Measurements from ENCODE around the gene HAPSTR1. TPM values are rescaled to one million over a fixed set of nuclear protein-coding genes. Genes with fewer than 3 reads are reported as not detected.
"Not testable (repeated sequence)": the region's sequence is repeated elsewhere in the genome, so short reads cannot be mapped to it uniquely, and the experiment has no call there.

Gene HAPSTR1, protein sequence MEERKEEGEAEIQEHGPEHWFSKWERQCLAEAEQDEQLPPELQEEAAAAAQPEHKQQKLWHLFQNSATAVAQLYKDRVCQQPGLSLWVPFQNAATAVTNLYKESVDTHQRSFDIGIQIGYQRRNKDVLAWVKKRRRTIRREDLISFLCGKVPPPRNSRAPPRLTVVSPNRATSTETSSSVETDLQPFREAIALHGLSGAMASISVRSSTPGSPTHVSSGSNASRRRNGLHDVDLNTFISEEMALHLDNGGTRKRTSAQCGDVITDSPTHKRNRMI
- total RNA-seq: 10 to 100 TPM; 60.0 to 84.1 (median 76.3) TPM
- 10 to 100 TPM in 1 of 3 donors, 1 to 10 TPM in 2; 7.3 to 15.0 (median 8.4) TPM for polyA plus RNA-seq
- long read RNA-seq, donor 1, full-length matches to known transcripts: 5 of 5 reads
- long read RNA-seq, donor 1, partial matches to known transcripts: 0 of 5 reads
- long read RNA-seq, donor 1, other reads (novel, unspliced or antisense): 0 of 5 reads
- long read RNA-seq, donor 2, full-length matches to known transcripts: 9 of 9 reads
- long read RNA-seq, donor 2, partial matches to known transcripts: 0 of 9 reads
- long read RNA-seq, donor 2, other reads (novel, unspliced or antisense): 0 of 9 reads

DNA sequence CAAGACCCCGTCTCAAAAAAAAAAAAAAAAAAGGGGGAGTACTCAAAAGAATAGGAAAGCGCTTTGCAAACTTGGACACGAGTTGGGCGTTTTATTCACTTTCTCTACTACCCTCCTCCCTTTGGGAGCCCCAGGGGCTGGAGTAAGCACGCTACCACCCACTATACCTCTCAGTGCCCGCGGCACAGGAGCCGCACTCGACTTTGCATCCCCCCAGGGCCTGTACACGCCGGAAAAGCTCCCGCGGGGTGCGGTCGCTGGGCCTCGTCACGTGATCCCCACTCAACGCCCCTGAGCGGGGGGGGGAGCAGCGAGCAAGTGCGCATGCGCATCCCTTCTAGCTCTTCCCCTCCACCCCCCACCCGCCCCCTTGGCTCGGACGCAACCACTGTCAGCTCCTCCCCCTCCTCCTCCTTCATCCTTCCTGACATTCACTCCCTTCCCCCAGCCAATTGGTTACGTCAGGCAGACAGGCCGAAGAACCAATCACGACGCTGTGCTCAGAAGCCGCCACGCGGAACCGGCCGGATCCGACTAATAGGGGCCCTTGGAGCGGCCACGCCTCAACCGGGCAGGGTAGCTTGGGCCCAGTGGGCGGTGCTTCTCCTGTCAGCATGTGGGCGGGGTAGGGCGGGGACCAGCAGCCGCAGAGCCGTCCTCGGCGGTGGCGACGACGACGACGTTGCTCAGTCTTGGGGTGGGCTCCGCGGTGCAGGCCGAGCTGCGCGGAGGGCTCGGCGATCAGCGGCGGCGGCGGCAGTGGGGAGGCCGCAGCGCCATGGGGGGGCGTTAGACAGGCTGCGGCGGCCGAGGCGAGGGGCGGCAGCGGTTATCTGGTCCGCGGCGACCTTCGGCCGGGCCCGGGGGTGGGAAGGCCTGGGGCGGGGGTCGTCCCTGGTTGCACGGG, at the start of gene HAPSTR1:
Gene HAPSTR1 (plus strand): TSS at position 685 of the 907 bp plus-strand sequence. CDS start 401 bp downstream, outside the sequence.
- whole genome bisulfite sequencing, 5 donors: 0 to 1% (median 0%) methylated on average over 36 to 79 of the region's 79 CpGs
- intact Hi-C loops (cut with DNase I; ENCODE audit: low total_unique reads): loop anchor here (10.0 kb wide), 1 partner anchor 126 kb away; the partner anchor contains the start of gene USP7
- peak within 1 kb of the TSS; percentile 63 to 96 (median 83) for H3K4me3 ChIP-seq

DNA sequence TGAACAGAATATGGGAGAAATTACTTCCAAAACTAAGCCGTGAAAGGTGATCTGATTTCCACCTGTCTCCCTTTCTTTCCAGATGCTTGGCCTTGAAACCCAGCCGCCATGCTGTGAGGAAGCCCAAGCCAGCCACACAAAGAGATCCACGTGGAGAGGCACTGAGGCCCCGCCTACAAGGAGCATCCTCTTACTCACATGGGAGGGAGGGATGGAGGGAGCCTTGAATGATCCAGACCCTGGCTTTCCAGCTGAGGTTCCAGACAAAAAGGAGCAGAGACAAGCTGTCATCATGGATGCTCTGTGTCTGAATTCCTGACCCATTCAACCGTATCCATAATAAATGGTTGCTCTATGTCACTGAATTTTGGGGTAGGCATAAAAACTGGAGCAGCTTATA, 48.9 kb upstream of the HAPSTR1 start:
- intact Hi-C loops (cut with DNase I; ENCODE audit: low total_unique reads): no loop called here
- TF ChIP-seq, protein P1, sequence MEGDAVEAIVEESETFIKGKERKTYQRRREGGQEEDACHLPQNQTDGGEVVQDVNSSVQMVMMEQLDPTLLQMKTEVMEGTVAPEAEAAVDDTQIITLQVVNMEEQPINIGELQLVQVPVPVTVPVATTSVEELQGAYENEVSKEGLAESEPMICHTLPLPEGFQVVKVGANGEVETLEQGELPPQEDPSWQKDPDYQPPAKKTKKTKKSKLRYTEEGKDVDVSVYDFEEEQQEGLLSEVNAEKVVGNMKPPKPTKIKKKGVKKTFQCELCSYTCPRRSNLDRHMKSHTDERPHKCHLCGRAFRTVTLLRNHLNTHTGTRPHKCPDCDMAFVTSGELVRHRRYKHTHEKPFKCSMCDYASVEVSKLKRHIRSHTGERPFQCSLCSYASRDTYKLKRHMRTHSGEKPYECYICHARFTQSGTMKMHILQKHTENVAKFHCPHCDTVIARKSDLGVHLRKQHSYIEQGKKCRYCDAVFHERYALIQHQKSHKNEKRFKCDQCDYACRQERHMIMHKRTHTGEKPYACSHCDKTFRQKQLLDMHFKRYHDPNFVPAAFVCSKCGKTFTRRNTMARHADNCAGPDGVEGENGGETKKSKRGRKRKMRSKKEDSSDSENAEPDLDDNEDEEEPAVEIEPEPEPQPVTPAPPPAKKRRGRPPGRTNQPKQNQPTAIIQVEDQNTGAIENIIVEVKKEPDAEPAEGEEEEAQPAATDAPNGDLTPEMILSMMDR (IDR thresholded peaks at IDR 0.05 in 8 of 11, conservative IDR thresholded peaks at IDR 0.05 in 3 of 11): no peak
- TF ChIP-seq POLR2AphosphoS5 (IDR thresholded peaks at IDR 0.05) (no peak), POLR2A (IDR thresholded peaks at IDR 0.05) (no peak)
- peaks cover 0 to 6% (median 2%) of the 10 kb centered on the region in 6 donors for H3K4me1 ChIP-seq
- H3K4me3 ChIP-seq: no peak overlapping the region
- no peak for DNase-seq
- H3K36me3 ChIP-seq: no peaks in the 10 kb centered on the region
- no peak overlapping the region for H3K27ac ChIP-seq
- no peaks in the 10 kb centered on the region for H3K27me3 ChIP-seq (replicated peaks in 1 of 7)
- H3K9me3 ChIP-seq: peaks cover 0 to 13% (median 6%) of the 10 kb centered on the region in 8 donors
- 74 to 82% (median 78%) methylated on average over 5 of the region's 5 CpGs for WGBS, 5 donors

More for the DNA sequence above, at the start of gene HAPSTR1:
- peak; percentile 100 for DNase-seq
- Histone ChIP-seq H3K9me3 (no peaks in the 10 kb centered on the region), H3K4me1 (peaks cover 29 to 50% (median 43%) of the 10 kb centered on the region in 6 donors), H3K36me3 (peaks cover 0 to 27% (median 7%) of the 10 kb centered on the region in 6 donors), H3K27ac (peak within 1 kb of the TSS; percentile 97 to 100 (median 100)), H3K27me3 (replicated peaks in 1 of 7) (no peaks in the 10 kb centered on the region)
- TF ChIP-seq POLR2AphosphoS5 (IDR thresholded peaks at IDR 0.05) (peak; percentile 100), POLR2A (IDR thresholded peaks at IDR 0.05) (peak; percentile 98 to 99 (median 99))
- TF ChIP-seq, protein P1 (IDR thresholded peaks at IDR 0.05 in 8 of 11, conservative IDR thresholded peaks at IDR 0.05 in 3 of 11): peak in 2 of 11 experiments; percentile 16 to 21

DNA sequence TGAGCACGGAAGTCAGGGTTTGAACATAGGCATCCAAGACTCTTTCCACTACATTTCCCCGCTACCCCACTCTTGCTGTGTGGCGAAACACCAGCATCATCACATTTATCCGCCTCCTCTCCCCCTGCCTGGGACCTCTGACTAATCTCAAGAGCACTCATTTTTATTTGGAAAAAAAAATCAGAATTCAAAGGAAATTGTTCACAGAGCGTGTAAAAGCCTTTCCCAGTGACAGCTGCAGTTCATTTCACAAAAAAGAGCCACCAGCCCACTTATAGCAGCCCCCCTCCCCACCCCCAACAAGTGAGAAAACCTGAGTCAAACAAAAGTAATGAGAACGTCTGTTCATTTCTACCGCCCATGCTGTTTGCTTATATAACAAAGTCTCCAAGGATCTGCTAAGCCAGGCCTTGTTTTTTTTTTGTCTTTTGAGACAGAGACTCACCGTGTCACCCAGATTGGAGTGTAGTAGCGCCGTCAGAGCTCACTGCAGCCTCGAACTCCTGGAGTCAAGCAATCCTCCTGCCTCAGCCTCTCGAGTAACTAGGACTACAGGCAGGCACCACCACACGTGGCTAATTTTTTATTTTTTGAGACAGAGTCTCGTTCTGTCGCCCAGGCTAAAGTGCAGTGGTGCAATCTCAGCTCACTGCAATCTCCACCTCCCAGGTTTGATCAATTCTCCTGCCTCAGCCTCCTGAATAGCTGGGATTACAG, 48.3 kb upstream of the HAPSTR1 start:
- 77 to 92% (median 81%) methylated on average over 15 of the region's 15 CpGs for WGBS, 5 donors
- TF ChIP-seq POLR2A (IDR thresholded peaks at IDR 0.05) (no peak), POLR2AphosphoS5 (IDR thresholded peaks at IDR 0.05) (no peak)
- TF ChIP-seq, protein P1 (IDR thresholded peaks at IDR 0.05 in 8 of 11, conservative IDR thresholded peaks at IDR 0.05 in 3 of 11): no peak

DNA sequence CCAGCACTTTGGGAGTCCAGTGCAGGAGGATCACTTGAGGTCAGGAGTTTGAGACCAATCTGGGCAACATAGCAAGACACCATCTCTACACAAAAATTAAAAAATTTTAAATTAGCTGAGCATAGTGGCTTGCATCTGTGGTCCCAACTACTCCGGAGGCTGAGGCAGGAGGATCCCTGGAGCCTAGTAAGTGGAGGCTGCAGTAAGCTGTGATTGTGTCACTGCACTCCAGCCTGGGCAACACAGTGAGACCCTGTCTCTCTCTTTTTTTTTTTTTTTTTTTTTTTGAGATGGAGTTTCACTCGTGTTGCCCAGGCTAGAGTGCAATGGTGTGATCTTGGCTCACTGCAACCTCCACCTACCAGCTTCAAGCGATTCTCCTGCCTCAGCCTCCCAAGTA, 45.9 kb upstream of the HAPSTR1 start:
- H3K4me3 ChIP-seq; H3K27me3 ChIP-seq (replicated peaks in 1 of 7); intact Hi-C loops (cut with DNase I; ENCODE audit: low total_unique reads); DNase-seq; H3K36me3 ChIP-seq; H3K27ac ChIP-seq: not testable (repeated sequence)
- 51 to 88% (median 76%) methylated on average over 3 of the region's 3 CpGs for WGBS, 5 donors
- peaks cover 0 to 13% (median 6%) of the 10 kb centered on the region in 8 donors for H3K9me3 ChIP-seq
- peaks cover 0 to 14% (median 10%) of the 10 kb centered on the region in 6 donors for H3K4me1 ChIP-seq

More for the DNA sequence above, 48.3 kb upstream of the HAPSTR1 start:
- H3K36me3 ChIP-seq: no peaks in the 10 kb centered on the region
- no peaks in the 10 kb centered on the region for H3K27me3 ChIP-seq (replicated peaks in 1 of 7)
- no peak overlapping the region for H3K4me3 ChIP-seq
- H3K4me1 ChIP-seq: peaks cover 0 to 12% (median 8%) of the 10 kb centered on the region in 6 donors
- intact Hi-C loops (cut with DNase I; ENCODE audit: low total_unique reads): no loop called here
- peaks cover 0 to 13% (median 6%) of the 10 kb centered on the region in 8 donors for H3K9me3 ChIP-seq
- H3K27ac ChIP-seq: no peak overlapping the region
- DNase-seq: no peak

Data from spleen (tissue), 13 donors.